Retina (tissue), 1 donor: ENCODE results near the gene GRAP.
"Not testable (repeated sequence)": the region's sequence is repeated elsewhere in the genome, so short reads cannot be mapped to it uniquely, and the experiment has no call there.

ENCODE experiments used
- DNase-seq: peaks from one replicate; pipeline ENCODE4 v3.0.0-alpha.2; 2016

Gene GRAP

DNA sequence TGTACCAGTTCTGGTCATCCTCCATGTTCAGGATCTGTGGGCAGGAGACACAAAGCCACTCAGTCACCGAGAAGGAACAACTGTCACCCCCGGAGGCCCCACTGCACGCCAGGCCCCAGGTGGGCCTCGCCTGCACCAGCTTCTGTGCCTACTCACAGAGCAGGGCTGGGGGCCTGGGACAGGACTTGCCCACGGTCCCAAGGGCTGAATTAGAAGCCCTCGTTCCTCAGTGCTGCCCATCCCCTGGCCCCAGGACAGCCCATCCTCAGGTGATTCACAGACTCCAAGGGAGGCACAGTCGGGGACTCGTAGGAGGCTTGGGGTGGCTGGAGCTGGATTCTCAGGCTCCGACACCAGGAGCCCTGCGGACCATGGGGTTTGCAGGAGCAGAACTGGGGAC, 4.9 kb downstream of the GRAP start:
- not testable (repeated sequence) for DNase-seq

GRCh38 chr17:19040350-19040749, 6.4 kb downstream of the GRAP start:
- not testable (repeated sequence) for DNase-seq

DNA sequence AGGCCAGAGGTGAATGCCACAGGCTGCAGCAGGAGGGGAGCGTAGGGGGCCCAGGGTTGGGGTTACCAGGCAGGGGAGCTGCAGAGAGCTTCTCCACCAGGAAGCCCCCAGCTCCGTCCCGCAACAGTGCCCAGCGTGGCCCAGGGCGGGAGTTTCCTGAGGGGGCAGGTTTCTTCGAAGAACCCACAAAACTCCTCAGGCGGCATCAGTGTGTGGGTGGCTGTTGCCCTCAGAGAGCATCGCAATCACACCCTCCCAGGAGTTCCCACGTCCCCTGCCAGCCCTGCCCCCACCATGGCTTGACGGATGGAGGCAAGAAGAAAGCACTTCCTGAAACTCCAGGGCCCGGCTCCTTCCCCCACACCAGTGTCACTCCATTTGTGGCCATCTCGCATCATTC, 8.0 kb downstream of the GRAP start:
- not testable (repeated sequence) for DNase-seq

DNA sequence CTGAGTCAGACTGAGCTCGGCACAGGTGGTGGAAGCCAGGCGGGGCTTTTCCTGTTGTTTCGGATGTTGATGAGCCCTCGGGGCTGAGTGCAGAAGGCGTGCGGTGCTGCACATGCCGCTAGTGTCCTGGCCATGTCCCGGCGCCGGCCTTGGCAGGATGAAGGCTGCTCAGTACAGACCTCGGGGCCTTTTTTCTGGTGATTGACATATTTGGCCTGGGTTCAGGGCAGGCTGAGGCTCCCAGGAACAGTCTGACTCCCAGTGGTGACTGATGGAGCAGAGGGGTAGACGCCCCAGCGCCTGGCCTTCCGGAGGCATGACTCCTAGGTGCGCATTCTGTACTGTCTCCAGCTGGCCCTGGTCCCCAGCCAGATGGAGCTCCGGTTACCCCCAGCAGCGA, 8.8 kb downstream of the GRAP start:
- not testable (repeated sequence) for DNase-seq

DNA sequence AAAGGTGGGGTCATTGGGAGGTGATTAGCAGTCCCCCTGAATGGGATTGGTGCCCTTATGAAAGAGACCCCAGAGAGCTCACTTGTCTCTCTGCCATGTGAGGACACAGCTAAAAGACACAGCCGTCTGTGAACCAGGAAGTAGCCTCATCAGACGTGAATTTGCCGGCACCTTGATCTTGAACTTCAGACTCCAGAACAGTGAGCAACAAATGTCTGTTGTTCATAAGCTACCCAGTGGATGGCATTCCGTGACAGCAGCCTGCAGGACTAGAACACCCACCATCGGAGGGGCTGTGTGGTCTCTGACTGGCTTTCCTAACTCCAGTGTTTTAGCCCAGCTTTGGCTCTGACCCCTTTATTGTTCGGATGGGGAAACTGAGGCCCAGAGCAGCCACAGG, 9.2 kb downstream of the GRAP start:
- DNase-seq: not testable (repeated sequence)

DNA sequence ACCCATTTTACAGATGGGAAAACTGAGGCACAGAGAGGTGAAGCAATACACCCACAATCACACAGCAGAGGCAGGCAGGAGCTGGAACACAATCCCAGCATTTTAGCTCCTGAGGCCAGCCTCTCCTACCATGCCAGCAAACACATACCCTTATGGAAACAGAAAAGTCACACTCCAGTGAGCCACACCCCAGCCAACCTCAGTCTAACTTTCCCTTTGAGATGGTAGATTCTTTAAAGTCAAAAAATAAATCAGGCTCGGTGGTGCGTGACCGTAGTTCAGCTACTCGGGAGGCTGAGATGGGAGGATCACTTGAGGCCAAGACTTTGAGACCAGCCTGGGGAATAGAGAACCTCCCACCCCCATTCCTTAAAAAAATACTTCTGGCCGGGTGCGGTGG, 10.6 kb downstream of the GRAP start:
- not testable (repeated sequence) for DNase-seq

GRCh38 chr17:19032377-19032988, 14.3 kb downstream of the GRAP start:
- DNase-seq: not testable (repeated sequence)

DNA sequence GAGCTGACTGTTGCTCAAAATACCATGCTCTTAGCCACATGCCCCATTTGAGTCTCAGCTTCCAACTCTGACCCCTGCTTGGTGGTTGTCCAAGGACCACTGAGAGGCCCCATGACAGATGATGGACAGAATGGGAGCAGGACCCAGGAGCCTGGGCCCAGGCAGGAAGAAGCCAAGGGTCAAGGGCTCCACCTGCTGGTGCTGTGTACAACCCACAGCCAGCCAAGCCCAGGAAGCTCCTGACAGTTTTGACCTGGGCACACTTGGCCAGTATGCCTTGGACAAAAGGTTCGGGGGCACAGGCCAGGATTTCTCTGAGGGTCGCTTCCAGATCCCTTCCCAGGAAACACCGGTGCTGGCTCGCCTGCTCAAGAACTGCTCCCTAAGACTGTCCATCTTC, 15.0 kb downstream of the GRAP start:
- DNase-seq: not testable (repeated sequence)

DNA sequence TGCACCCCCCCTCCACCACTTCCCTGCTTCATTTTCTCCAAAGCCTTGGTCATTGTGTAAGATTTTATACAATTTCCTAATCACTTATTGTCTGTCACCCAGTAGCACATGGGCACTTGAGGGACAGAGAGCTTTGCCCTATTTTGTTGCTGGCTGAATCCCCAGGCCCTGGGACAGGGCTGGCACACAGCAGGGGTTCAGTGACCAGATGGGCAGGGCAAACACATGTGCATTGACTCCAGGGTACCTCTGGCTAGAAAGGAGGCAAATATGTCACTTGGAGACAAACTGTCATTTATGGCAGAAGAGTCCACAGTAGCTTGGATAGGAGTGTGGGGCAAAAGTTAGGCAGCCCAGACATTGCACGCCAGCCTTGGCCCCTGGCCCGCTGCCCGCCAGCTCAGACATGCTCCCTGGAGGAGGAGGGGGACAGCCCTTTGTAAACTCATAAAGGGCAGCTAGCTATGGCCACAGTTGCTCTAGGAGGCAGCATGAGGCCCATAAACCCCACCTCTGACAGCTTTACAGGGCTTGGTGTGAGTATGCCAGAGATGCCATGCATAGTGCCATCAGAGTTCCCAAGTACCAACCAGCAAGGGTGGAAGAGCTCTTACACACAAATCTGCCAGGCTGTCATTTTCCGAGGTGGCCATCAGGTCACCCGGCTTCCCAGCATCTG, 15.8 kb downstream of the GRAP start:
- not testable (repeated sequence) for DNase-seq

- DNase-seq: not testable (repeated sequence)
These were observed 17.0 kb downstream of the GRAP start for GRCh38 chr17:19029740-19030139.

GRCh38 chr17:19028671-19029070, 18.1 kb downstream of the GRAP start:
- DNase-seq: not testable (repeated sequence)

DNA sequence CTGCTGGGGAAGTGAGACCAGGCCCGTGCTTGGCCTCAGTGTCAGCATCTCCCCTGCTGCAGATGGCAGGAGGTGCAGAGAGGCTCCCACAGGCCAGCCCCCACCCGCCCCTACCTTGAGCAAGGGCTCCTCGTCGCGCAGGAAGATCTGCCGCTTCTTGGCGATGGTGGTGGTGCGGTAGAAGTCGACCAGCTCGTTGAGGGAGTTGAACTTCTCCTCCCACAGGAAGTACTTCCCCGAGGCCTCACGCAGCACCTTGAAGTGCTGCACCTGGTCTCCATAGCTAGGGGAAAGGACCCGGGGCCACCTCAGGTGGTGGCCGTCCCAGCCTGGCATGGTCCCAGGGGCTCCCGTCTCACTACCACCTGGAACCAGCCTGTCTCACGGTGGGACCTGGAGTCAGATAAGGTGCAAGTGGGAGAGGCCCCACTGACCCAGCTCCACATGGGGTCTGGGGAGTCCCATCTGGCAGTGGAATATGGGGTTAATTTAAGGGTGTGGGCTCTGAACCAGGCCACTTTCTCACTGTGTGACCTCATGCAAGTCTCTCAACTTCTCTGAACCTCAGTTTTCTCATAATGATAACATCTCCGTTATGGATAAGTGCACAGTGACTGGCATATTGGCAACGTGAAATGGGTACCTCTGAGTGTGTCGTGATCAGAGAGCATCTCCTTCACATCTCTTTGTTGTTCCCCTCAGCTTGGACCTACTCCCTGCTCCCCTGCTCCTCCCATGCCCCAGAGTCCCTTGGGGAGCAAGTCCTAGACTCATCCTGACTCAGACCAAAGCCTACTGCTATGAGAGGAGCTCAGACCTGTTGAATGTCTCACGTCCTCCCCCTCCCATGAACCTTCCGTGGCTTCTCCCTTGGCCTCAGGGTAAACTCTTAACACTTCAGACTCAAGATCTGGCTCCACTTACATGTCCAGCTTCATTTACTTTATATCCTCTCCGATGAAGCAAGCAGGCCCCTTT, 22.4 kb downstream of the GRAP start:
- DNase-seq: no peak

DNA sequence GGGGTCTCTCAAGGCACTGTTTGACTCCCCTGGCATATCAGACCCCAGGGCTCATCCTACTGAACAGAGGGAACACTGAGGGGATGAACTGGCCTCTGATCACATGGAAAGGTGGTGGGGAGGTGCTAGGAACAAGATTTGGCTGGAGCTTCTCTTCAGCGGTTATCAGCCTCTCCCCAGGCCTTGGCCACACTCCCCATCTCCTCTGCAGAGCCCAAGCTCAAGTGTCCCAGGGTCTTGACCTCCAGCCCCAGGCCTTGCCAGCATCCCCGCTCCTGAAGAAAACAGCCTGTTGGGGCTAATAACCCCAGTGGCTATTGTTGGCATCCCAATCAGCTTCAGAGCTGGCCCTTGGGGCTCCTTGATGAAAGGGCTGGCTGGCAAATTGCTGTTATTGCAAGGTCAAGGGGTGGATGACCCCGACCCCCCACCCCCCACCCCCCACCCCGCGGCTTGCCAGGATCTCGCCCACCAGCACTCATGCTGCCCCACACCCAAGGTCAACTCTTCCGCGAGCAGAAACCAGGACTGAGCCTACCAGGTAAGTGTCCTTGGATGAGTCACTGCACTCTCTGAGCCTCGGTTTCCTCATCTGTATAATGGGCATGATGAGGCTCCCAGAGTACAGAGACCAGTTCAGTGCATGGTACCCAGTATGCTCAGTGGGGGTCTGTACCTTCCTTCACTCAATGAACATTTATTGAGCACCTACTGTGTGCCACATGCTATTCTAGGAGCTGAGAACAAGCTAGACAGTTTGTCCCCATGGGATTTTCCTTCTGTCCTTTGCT, 23.4 kb downstream of the GRAP start:
- no peak for DNase-seq

- DNase-seq: no peak
These were observed 24.0 kb downstream of the GRAP start for GRCh38 chr17:19022747-19023146.

GRCh38 chr17:19022128-19022527, 24.6 kb downstream of the GRAP start:
- DNase-seq: no peak

DNA sequence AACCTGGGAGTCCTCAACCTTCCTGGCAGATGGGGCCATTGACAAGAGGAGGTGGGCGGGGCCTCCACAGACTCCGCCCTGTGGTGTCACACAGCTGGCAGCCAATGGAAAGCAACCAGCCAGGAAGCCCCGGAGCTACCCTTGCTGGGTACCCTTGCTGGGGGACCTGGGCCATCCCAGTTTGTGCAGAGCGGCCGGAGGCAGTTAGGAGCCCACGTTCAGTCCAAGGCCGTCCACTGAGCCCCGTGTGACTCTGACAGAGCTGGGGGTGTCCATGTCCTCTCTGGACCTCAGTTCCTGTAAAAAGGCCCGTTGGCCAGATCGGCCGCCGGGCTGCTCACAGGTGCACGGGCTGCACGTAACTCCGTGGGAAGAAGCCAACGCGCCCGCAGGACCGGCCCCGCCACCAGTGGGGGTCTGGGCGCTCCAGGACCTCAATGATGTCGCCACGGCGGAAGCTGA, 25.1 kb downstream of the GRAP start:
- no peak for DNase-seq

DNA sequence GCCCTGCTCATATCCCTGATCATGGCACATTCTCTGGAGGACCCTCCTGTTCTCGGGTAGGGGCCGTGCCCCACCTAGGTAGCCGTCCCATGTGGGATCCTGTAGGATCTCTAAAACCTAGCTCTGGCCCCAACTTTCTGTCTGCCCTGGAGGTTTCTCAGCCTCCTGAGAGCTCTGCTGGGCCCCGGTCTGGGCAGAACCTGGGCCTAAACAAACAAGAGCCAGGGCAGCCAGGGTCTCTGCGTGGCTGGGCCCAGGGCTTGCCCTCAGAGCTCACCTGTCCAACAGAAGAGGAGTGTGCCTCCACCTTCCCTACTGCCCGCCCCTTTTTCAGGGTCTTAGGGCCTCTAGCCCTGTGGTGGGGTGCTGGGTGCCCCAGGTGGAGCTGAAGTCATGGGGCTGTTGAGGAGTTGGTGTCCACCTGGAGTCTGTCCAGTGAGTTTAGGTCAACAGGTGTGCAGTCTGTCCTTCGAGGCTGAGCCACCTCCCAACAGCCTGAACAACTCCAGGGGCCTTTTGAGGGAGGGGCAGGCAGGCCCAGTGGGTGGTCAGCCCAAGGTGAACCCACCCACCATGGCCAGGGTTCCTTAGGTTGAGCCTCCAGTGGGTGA, 25.6 kb downstream of the GRAP start:
- DNase-seq: not testable (repeated sequence)

DNA sequence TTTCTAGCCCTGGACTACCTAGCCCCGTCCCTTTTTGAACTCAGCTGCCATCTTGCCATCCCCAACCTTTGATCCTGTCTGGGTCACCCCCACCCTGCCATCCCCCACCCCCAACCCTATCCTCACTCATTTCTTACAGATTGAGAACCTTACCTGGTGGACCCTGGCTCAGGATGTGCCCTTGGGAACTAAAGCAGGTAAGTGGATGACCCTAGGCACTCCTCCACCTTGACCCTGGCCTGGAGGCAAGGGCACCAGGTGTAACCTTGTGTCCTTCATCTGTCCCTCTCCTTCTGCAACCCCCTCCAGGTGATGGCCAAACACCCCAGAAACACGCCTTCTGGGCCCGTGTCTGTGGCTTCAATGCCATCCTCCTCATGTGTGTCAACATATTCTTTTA, 26.7 kb downstream of the GRAP start:
- DNase-seq: no peak

- peak; percentile 43 for DNase-seq
These were observed 27.5 kb downstream of the GRAP start for GRCh38 chr17:19019041-19019941.

DNA sequence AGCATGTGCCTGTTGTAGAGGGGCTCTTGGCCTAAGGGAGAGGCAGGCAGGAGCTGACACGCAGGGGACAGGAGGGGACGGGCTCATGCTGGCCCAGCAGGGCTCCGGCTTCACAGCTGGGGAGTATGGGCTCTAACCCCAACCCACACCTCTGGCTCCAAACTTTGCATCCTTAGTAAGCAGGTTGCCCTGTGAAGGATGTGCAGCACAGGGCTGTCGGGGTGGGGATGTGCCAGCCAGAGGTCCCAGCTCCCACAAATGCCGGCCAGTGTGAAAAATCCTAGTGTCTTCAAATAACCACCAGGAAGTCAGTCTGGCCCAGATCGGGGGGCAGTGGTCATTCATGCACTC, 28.2 kb downstream of the GRAP start:
- no peak for DNase-seq
